Posterior vena cava (tissue), 2 donors: ENCODE data around the gene AGPAT1. TPM values are rescaled to one million over a fixed set of nuclear protein-coding genes. Genes with fewer than 3 reads are reported as not detected.
A peak's percentile ranks its signal among the peaks of the same experiment; 100 is the strongest.

ENCODE experiments used
- DNase-seq: peaks from one replicate; pipeline ENCODE4 v3.0.0-alpha.2; 2020; ENCODE audit warnings: low spot score
- intact Hi-C, 2 donors: fragments of 100-400 bp; cut with DNase I; formaldehyde crosslinking; loops; one replicate each; pipeline versions ENCODE4 v1.14.1 to v1.14.2; 2022 to 2023
- total RNA-seq, 2 donors: library from RNA; stranded (reverse); fragmentation: NEBNext Ultra II Directional; extraction: Animal tissue kit (Norgen Biotek cat#: 25700); gene quantifications; one replicate each; pipeline ENCODE4 v1.2.1, GENCODE V29; 2021
- donor health status: DM: yes; HTN: yes; CAD: no.
- donor health status: DM: yes; HTN: yes; CAD: no.

The AGPAT1 gene
- total RNA-seq, 2 donors from 2014 or later = 42.0 to 53.3 TPM

- no peak for DNase-seq
- intact Hi-C loops = loop anchor here in 1 of 2 donors (5.0 kb wide), 1 partner anchor 50 kb away; the partner anchor contains the start of gene ATF6B
Observed at GRCh38 chr6:32177183-32177787, 1.4 kb upstream of the AGPAT1 start.

- intact Hi-C loops = loop anchor here in 1 of 2 donors (5.0 kb wide), 1 partner anchor 49 kb away; the partner anchor contains the start of gene ATF6B
- DNase-seq = no peak
Observed at GRCh38 chr6:32176476-32177182, 745 bp upstream of the AGPAT1 start.

- intact Hi-C loops = loop anchor here in 1 of 2 donors (5.0 kb wide), 1 partner anchor 48 kb away; the partner anchor contains the start of gene ATF6B
- DNase-seq = no peak
Observed at GRCh38 chr6:32175322-32175710, 568 bp downstream of the AGPAT1 start.

- intact Hi-C loops = no loop called here
- DNase-seq = no peak
Observed at GRCh38 chr6:32174416-32174815, 1.5 kb downstream of the AGPAT1 start.

GRCh38 chr6:32173051-32173727 lies 2.7 kb downstream of the AGPAT1 start:
- DNase-seq = no peak
- intact Hi-C loops = no loop called here

- no peak for DNase-seq
- intact Hi-C loops = no loop called here
Observed at GRCh38 chr6:32171234-32171633, 4.7 kb downstream of the AGPAT1 start.

- intact Hi-C loops = no loop called here
- DNase-seq = no peak
Observed at GRCh38 chr6:32170294-32170693, 5.6 kb downstream of the AGPAT1 start.

GRCh38 chr6:32168807-32169591 lies 6.9 kb downstream of the AGPAT1 start:
- intact Hi-C loops = no loop called here
- DNase-seq = no peak

GRCh38 chr6:32168350-32168749 lies 7.5 kb downstream of the AGPAT1 start:
- intact Hi-C loops = no loop called here
- DNase-seq = no peak

- DNase-seq = no peak
- intact Hi-C loops = no loop called here
Observed at GRCh38 chr6:32167761-32168262, 8.1 kb downstream of the AGPAT1 start.

GRCh38 chr6:32167154-32167760 lies 8.6 kb downstream of the AGPAT1 start:
- DNase-seq = no peak
- intact Hi-C loops = no loop called here

GRCh38 chr6:32166411-32167061 lies 9.3 kb downstream of the AGPAT1 start:
- no peak for DNase-seq
- intact Hi-C loops = no loop called here

GRCh38 chr6:32164295-32164694 lies 11.6 kb downstream of the AGPAT1 start, which contains the start of gene EGFL8:
Gene EGFL8, plus strand, starts transcription at chr6:32164595. Its CDS starts 1,571 bp downstream, at chr6:32166166.
- no peak for DNase-seq
- intact Hi-C loops = no loop called here

- intact Hi-C loops = no loop called here
- no peak for DNase-seq
Observed at GRCh38 chr6:32163559-32164258, 12.2 kb downstream of the AGPAT1 start.

GRCh38 chr6:32158052-32158451 lies 17.8 kb downstream of the AGPAT1 start:
- intact Hi-C loops = loop anchor here in 1 of 2 donors (5.0 kb wide), 1 partner anchor 41 kb away; no protein-coding TSS in a partner anchor
- DNase-seq = no peak

- intact Hi-C loops = loop anchor here in 1 of 2 donors (5.0 kb wide), 1 partner anchor 40 kb away; no protein-coding TSS in a partner anchor
- DNase-seq = peak; percentile 54
Observed at GRCh38 chr6:32156891-32157290, 19.0 kb downstream of the AGPAT1 start.

GRCh38 chr6:32154514-32155161 lies 21.2 kb downstream of the AGPAT1 start:
- peak; percentile 83 for DNase-seq
- intact Hi-C loops = loop anchor here in 1 of 2 donors (5.0 kb wide), 1 partner anchor 37 kb away; no protein-coding TSS in a partner anchor
